ENCODE data around the gene RAB11FIP3. TPM values are rescaled to one million over a fixed set of nuclear protein-coding genes. Genes with fewer than 3 reads are reported as not detected.

RAB11FIP3 gene
- total RNA-seq, 1 experiment from 2014 or later, result 35.8 TPM

- H3K9me3 Mint-ChIP-seq (ENCODE audit: unreplicated experiment), result no peaks in the 10 kb centered on the region
- H3K4me3 Mint-ChIP-seq (ENCODE audit: unreplicated experiment), result peak overlapping the region; percentile 85
- CTCF ChIA-PET, result interaction anchor here (0.6 to 1.0 kb wide), 2 partner anchors 8 to 123 kb away, joined by 3 read pairs; no protein-coding TSS in a partner anchor
- BruUV-seq (replicated peaks), result no TSS peak
- peaks cover 17% of the 10 kb centered on the region for H3K36me3 Mint-ChIP-seq (ENCODE audit: insufficient read depth, unreplicated experiment)
- Histone ChIP-seq H3K4me3 (ENCODE audit: low read depth, low read length) (peak overlapping the region; percentile 55), H3K4me1 (no peaks in the 10 kb centered on the region), H3K36me3 (ENCODE audit: control insufficient read depth, insufficient read depth, low read length) (peaks cover 3% of the 10 kb centered on the region), H3K9me3 (0 out of 2 replicates have a peak, but pooled peaks cover 3% of the 10 kb centered on the region), H3K27me3 (replicated peaks; ENCODE audit: control insufficient read depth, insufficient read depth, low read length) (no peaks in the 10 kb centered on the region)
- H3K4me1 Mint-ChIP-seq (ENCODE audit: low read depth, unreplicated experiment), result no peaks in the 10 kb centered on the region
- intact Hi-C loops (cut with micrococcal nuclease; ENCODE audit: unreplicated experiment), result no loop called here
- no peaks in the 10 kb centered on the region for H3K27me3 Mint-ChIP-seq (ENCODE audit: insufficient read depth, unreplicated experiment)
- TF ChIP-seq CTCF (IDR thresholded peaks at IDR 0.05; ENCODE audit: insufficient read depth in 1 of 2, low read depth in 1 of 2, low read length in 1 of 2, severe bottlenecking in 1 of 2, unreplicated experiment in 1 of 2), result no peak
- peak overlapping the region; percentile 81 for H3K27ac Mint-ChIP-seq (ENCODE audit: unreplicated experiment)
- no peak for DNase-seq
- POLR2A ChIA-PET, result no interaction called here
Observed at GRCh38 chr16:396199-396598, 29.2 kb upstream of the RAB11FIP3 start.

GRCh38 chr16:396605-397004 lies 28.8 kb upstream of the RAB11FIP3 start:
- no peak for TF ChIP-seq CTCF (IDR thresholded peaks at IDR 0.05; ENCODE audit: insufficient read depth in 1 of 2, low read depth in 1 of 2, low read length in 1 of 2, severe bottlenecking in 1 of 2, unreplicated experiment in 1 of 2)
- Histone ChIP-seq H3K36me3 (ENCODE audit: control insufficient read depth, insufficient read depth, low read length) (peaks cover 3% of the 10 kb centered on the region), H3K4me1 (no peaks in the 10 kb centered on the region), H3K9me3 (0 out of 2 replicates have a peak, but pooled peaks cover 3% of the 10 kb centered on the region), H3K27me3 (replicated peaks; ENCODE audit: control insufficient read depth, insufficient read depth, low read length) (no peaks in the 10 kb centered on the region), H3K4me3 (ENCODE audit: low read depth, low read length) (peak overlapping the region; percentile 55)
- Mint-ChIP-seq H3K27me3 (ENCODE audit: insufficient read depth, unreplicated experiment) (no peaks in the 10 kb centered on the region), H3K36me3 (ENCODE audit: insufficient read depth, unreplicated experiment) (peaks cover 21% of the 10 kb centered on the region), H3K9me3 (ENCODE audit: unreplicated experiment) (no peaks in the 10 kb centered on the region), H3K27ac (ENCODE audit: unreplicated experiment) (peak overlapping the region; percentile 81), H3K4me1 (ENCODE audit: low read depth, unreplicated experiment) (no peaks in the 10 kb centered on the region), H3K4me3 (ENCODE audit: unreplicated experiment) (peak overlapping the region; percentile 85)
- BruUV-seq (replicated peaks), result no TSS peak
- ChIA-PET CTCF (interaction anchor here (1.0 kb wide), 1 partner anchor 8 kb away, joined by 3 read pairs; no protein-coding TSS in a partner anchor), POLR2A (no interaction called here)
- DNase-seq, result peak in 1 of 2 experiments; percentile 55
- intact Hi-C loops (cut with micrococcal nuclease; ENCODE audit: unreplicated experiment), result no loop called here

GRCh38 chr16:397135-397661 lies 28.3 kb upstream of the RAB11FIP3 start, which contains the start of gene NME4:
Gene NME4, plus strand, starts transcription at chr16:397199. Its CDS starts 24 bp downstream, at chr16:397223.
- no peak for TF ChIP-seq CTCF (IDR thresholded peaks at IDR 0.05; ENCODE audit: insufficient read depth in 1 of 2, low read depth in 1 of 2, low read length in 1 of 2, severe bottlenecking in 1 of 2, unreplicated experiment in 1 of 2)
- Mint-ChIP-seq H3K4me1 (ENCODE audit: low read depth, unreplicated experiment) (no peaks in the 10 kb centered on the region), H3K36me3 (ENCODE audit: insufficient read depth, unreplicated experiment) (peaks cover 27% of the 10 kb centered on the region), H3K4me3 (ENCODE audit: unreplicated experiment) (peak within 1 kb of the TSS; percentile 85), H3K27ac (ENCODE audit: unreplicated experiment) (peak within 1 kb of the TSS; percentile 81), H3K27me3 (ENCODE audit: insufficient read depth, unreplicated experiment) (no peaks in the 10 kb centered on the region), H3K9me3 (ENCODE audit: unreplicated experiment) (no peaks in the 10 kb centered on the region)
- H3K4me1 ChIP-seq, result no peaks in the 10 kb centered on the region
- peak in 1 of 2 experiments; percentile 49 for DNase-seq
- intact Hi-C loops (cut with micrococcal nuclease; ENCODE audit: unreplicated experiment), result no loop called here
- peak within 1 kb of the TSS; percentile 55 for H3K4me3 ChIP-seq (ENCODE audit: low read depth, low read length)
- H3K9me3 ChIP-seq, result no peaks in the 10 kb centered on the region
- BruUV-seq (replicated peaks), result no TSS peak
- no peaks in the 10 kb centered on the region for H3K27me3 ChIP-seq (replicated peaks; ENCODE audit: control insufficient read depth, insufficient read depth, low read length)
- POLR2A ChIA-PET, result no interaction called here
- CTCF ChIA-PET, result interaction anchor here (1.0 kb wide), 1 partner anchor 9 kb away, joined by 3 read pairs; no protein-coding TSS in a partner anchor
- peaks cover 3% of the 10 kb centered on the region for H3K36me3 ChIP-seq (ENCODE audit: control insufficient read depth, insufficient read depth, low read length)

Data from Caco-2 (cell line).